ENCODE results near the gene STAB2.
"Not testable (repeated sequence)": the region's sequence is repeated elsewhere in the genome, so short reads cannot be mapped to it uniquely, and the experiment has no call there.

STAB2 gene

DNA sequence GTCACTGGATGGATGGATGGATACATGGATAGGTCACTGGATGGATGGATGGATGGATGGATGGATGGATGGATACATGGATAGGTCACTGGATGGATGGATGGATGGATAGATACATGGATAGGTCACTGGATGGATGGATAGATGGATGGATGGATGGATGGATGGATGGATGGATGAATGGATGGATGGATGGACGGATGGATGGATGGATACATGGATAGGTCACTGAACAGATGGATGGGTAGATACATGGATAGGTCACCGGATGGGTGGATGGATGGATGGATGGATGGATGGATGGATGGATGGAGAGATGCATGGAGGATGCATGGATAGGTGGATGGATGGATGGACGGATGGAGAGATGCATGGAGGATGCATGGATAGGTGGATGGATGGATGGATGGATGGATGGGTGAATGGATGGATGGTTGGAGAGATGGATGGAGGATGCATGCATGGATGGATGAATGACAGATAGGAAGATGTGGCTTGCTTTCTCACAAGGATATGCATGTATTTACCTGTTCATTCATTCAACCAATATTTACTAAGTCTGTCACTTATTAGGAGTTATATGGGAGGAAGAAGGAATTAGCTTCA, 66.6 kb downstream of the STAB2 start:
- not testable (repeated sequence) for DNase-seq

DNA sequence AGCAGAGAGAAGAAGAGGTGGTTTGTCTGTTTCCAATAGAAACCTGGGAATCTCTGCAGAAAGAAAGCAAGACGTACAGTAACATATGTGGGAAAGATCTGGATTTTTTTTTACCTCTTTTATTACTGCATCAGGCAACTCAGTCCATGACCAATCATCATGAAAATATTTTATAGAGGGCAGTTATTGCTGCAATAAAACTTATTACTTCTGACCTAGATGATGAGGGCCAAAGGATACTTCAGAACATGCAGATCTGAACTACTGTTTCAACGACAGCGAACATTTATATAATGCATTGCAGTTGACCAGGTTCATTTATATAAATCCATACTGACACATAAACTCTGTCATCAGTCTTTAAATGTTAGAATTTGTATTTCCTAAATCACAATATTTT, 67.7 kb downstream of the STAB2 start:
- DNase-seq, result no peak

DNA sequence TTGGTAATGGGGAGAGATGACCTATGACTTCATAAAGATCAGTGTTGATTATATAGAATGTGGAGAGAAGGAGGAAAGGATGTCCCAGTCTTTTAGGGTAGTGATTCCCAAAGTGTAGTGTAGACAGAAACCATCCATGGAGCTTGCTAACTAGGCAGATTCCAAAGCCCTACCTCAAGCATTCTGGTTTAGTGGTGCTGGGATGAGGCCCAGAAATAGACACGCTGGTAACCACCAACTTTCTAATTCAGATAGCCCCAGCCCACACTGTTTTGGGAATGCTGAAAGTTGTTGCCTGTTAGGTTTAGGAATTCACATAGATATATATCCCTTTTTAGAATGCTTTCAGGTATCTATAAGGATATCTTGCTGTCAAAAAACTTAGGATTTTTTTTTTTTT, 69.2 kb downstream of the STAB2 start:
- DNase-seq, result no peak

DNA sequence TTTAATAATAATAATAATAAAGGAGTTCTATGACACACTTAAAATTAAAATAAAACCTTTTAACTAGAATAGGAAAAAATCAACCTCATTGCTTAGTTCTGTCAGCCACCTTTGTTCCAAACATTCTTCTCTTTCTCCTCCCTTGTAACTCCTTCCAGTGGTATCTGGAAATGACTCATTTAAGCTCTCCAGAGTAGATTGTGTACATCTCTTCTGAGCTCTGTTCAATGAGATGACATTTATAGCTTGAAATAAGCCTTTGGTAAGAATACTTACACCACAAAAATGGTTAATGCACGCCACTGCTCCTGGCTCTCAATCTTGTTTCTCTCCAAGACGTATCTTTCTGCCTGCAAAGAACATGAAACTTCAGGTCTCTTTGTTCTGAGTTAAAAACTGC, 70.3 kb downstream of the STAB2 start:
- DNase-seq, result no peak

DNA sequence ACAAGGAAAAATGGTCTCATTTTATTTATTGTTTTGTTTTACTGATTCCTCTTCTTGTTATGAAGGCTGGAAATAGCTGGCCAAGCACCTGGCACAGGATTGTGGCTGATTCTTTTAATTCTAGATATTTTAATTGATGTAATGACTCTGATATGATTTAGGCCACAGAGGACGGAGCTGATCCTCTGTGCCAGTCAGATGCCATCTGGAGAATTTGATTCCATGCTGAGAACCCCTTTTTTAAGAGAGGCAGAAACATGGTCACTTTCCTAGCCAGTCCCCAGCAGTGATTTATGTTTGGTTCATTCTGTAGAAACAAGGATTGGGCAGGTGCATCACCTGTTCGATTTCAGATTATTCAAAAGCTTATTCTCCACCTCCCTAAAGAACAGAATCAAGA, 77.6 kb downstream of the STAB2 start:
- DNase-seq, result no peak

DNA sequence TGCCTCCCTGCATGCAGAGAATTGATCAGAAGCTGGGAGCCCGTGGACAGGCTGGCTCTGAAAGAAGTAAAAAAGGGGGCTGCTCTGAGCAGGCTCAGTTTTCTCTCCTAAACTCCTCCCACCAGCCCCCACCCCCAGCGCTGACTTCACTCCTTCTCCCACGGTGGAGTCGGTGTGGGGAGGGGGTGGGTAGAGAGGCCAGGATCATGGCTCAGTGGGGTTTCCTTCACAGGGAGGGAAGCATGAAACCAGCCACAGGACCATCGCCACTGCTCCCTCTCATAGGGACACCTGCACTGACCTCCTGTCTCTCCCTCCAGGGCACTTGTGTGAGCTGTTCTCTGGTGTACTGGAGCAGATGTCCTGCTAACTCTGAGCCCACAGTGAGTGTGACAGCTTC, 78.9 kb downstream of the STAB2 start:
- no peak for DNase-seq

DNA sequence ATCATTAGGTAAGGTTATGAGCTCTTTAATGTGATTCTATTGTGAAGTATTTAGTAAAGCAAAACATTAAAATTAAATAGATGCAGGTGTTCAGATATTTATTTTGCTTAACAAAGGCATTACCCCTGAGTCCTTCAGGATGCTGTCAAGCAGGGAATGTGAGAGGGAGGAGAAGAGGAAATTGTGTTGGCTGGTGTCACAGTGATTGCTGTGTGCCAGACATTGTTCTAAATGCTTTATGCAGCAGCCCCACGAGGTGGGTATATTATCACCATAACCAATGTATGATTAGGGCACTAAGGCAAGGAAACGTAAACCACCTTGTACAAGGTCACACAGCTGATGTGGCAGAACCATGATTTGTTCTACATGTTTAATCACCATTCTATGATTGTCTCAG, 80.1 kb downstream of the STAB2 start:
- DNase-seq, result peak; percentile 10

DNA sequence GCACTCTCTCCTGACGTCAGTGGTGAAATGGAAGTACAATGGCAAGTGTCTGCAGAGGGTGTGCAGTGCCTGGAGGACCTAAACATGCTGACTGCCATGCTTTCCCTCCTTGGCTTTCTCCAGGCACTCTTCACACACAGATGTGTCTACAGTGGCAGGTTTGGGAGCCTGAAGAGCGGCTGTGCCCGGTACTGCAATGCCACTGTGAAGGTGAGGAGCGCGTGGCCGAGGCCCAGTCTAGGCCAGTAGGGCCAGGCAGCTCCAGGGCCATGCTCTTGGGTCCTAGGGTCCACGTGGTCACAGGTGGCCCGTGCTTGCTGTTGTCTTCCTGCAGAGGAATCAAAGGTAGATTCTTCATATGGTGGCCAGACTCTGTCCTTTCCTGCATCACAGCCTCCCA, 81.4 kb downstream of the STAB2 start:
- DNase-seq, result no peak

DNA sequence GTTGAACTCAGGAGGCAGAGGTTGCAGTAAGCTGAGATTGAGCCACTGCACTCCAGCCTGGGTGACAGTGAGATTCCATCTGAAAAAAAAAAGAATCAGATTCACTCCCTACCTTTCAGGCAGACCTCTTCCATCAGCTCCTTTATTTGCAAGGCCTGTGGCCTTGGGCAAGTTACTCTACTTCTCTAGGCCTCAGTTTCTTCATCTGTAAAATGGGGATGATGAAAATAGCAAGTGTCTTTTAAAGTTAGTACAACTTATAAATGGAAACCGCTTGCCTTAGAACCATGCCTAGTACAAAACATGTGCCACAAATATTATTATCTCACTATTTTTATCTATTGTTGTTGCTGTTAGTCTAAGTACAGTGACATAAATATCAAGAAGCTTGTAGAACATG, 84.3 kb downstream of the STAB2 start:
- no peak for DNase-seq

DNA sequence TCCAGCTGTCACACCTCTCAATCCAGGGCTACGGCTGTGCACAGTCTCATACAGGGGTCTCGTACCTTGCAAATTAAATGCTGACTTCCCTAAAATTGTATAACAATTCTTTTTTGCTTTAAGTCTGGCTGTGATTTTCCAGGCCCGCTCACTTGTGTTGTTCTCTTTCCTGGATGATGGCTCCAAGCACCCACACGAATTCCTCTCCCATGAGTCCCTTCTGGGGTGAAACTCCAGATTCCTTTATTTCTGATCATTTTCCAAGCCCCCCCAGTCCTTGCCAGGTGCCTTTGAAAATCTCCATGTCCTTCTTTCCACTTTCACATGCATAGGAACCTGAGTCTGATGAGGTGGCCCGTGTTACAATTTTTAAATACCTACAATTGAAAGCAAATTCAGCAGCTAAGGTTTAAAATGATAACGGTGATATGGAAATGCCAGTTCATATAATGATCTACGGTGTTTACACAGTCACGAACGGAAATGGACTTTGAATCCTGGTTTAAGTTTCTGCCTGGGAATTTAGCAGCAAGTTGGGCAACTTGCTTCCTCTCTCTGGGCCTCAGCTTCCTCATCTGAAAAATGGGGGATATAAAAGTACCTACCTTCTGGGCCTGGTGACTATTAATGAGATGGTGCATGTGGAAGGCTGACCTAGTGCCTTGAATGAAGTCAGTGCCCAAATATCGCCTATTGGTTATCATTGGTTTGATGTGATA, 85.5 kb downstream of the STAB2 start:
- no peak for DNase-seq

DNA sequence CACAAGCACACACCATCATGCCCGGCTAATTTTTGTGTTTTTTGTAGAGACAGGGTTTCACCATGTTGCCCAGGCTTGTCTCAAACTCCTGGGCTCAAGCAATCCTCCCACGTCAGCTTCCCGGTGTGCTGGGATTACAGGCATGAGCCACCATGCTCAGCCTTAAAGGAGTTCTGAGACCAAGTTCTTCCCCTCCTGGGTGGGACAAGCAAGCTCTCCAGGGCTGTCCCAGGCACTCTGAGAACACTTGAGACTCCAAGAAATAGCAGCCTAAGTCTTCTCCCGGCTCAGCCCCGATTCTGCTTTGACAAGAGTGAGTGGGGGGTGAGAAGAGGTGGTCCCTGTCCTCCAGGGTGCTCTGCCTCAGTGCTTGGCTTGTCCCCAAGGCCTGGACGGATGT, 86.4 kb downstream of the STAB2 start:
- no peak for DNase-seq

DNA sequence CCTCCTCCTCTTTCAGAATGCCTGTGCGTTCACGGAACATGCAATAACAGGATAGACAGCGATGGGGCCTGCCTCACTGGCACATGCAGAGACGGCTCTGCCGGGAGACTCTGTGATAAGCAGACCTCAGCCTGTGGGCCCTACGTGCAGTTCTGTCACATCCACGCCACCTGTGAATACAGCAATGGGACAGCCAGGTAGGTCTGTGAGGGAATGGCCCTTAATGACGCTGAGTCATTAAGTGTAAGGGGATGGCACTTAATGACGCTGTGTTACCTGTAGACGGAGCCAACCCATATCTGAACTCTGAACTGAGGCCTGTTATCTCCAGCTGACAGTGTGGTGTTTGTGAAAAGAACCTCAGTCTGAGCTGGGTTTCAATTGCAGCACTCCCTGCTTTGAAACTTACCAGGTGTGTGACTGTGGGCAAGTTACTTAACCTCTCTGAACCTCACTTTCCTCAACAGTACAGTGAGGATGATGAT, 86.9 kb downstream of the STAB2 start:
- DNase-seq, result no peak

DNA sequence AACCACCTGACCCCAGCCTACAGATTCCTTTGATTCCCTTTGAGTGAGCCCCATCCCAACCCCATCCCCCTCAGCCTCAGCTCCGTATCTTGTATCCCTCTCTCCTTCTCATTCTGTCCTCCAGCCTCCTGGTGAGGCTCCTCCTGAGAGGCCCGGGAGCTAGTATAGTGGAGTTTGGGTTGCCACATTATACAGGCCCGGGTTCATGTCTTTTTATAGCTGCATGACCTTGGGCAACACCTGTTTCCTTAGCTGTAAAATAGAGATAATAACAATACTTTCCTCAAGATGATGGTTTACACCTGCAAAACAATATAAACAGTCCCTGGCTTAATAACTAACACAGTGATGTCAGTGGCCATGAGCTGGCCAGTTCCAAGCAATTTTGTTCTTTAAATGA, 89.8 kb downstream of the STAB2 start:
- no peak for DNase-seq

DNA sequence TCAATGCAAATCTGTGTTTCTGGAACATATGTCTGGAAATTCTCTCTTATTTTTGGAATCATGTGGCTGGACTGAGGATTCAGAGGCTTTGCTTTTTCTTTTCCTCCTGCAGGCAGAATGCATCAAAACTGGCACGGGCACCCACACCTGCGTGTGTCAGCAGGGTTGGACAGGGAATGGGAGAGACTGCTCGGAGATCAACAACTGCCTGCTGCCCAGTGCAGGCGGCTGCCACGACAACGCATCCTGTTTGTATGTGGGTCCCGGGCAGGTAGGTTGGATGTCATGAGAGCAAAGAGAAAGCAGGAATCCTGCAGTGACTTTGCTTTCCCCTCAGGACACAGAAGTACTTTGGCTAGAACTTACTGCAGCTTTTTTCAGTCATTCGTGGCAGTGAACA, 90.3 kb downstream of the STAB2 start:
- DNase-seq, result peak; percentile 24

DNA sequence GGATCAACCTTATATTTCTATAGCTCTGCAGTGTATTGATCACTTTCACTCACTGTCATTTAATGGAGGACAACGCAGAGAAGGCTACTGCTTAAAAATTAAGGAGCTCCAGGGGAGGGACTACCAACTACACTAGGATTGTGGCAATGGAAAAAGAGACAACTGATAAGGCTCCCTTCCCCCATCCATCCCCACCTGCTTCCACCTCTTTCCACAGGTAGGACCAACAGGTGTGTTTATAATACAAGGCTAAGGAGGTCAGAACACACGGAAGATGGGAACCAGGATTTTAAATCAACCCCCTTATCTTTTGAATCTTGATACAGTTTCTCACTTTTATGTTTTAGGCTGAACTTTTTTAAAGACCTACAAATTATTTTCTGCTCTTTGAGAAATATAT, 90.8 kb downstream of the STAB2 start:
- no peak for DNase-seq

DNA sequence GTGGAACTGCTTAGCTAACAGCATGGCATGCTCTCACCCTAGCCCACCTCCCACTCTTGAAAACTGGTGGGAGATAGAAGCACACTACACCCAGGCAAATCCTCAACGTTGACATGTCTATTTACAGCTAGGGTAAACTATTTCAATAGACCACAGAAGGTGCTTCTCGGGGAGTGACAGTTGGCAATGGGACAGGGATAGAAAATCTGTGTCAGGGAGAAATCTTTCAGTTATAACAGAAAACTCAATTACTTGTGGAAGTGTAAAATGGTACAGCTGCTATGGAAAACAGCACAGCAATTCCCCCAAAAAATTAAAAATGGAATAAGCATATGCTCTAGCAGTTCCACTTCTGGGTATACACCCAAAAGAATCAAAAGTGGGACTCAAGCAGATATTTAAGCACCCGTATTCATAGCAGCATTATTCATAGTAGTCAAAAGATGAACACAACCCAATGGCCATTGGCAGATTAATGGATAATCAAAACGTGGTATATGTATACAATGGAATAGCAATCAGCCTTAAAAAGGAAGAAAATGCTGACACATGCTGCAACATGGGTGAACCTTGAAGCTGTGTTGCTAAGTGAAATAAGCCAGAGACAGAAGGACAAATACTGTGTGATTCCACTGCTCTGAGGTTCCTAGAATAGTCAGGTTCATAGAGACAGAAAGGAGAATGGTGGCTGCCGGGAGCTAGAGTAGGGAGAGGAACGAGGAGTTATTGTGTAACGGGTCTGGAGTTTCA, 92.5 kb downstream of the STAB2 start:
- no peak for DNase-seq

DNA sequence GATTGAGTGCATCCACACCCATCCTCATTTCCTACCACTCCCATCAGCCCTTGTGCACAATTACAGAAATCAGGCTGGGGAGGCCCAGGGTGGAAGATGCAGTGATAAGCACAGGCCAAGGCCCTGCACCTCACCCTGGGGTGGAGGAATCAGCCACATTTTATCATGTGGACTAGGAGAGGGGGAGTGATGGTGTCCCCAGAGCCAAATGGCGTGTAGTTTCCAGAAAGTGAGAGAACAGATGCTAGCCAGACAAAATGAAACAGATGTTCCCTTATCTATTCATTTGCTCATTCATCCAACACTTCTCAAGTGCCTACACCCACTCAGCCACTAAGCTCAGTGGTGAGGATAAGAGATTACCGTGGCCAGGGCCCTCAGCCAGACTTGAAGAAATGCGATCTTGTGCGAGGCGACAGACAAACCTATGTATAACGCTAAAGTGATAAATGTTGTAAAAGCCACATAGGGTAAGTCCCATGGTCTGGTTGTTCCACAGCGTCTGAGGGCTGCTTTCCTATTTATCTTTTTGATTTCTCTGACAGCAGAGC, 93.6 kb downstream of the STAB2 start:
- DNase-seq, result peak; percentile 40

DNA sequence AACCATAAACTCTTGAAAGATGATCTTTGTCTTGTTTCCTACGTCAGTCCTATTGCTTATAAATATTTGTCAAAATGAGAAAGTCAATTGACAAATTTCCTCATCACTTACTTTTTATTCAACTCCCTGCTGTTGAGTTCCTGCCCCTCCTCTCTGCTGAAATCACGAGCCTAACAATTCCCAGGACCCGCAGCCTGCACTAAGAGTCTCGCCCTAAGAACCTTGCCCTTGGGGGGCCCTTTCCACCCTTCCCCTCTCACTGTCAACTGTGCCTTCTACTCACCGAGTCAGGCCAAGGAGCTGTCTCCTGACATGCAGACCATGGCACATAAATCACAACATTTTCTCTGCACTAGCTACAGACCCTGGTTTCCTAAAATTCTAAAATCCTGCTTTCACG, 99.0 kb downstream of the STAB2 start:
- DNase-seq, result no peak

DNA sequence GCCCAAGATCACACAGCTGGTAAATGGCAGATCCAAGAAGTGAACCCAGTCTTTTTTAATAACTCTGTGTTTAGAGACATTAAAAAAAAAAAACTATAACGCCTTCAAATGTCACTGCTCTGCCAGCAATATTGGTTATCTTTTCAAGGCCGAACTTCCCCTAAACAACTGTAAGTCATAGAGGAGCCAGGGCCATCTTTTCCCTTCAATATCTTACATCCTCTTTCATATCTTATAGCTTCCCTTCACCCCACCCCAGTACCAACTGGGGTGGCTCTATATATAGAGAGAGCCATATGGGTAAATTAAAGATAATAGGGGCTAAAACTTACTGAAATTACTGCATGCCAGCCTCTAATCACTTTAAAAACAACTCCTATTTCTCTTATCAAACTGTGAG, 100.2 kb downstream of the STAB2 start:
- no peak for DNase-seq

DNA sequence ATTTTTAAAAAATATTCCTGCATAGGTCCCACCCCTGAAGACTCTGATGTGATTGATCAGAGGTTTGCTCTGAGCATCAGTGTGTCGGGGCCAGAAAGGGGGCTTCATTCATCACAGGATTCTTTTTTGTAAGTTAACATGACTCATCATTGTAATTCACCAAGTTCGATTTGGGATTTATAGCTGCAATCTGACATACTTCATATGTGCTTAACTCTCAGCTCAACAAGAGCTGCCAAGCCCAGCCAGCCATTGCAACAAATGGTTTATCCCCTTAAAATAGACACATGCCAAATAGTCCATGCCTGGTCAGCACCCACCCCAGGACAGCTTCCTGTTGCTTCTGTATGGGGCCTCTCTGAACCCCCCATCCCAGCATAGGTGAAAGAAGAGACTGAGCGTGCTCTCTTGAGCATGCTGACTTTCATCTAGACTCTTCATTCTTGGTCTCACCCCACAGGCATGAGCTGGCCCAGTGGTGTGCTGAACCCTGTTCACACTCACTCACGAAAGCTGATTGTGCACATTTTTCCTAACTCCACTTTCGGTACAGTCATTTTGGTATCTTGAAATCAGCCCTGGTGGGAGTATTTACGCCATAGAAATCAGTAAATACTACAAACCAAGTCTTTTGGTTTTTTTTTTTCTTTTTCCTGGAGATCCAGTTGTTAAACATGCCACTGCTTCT, 101.4 kb downstream of the STAB2 start:
- DNase-seq, result no peak

DNA sequence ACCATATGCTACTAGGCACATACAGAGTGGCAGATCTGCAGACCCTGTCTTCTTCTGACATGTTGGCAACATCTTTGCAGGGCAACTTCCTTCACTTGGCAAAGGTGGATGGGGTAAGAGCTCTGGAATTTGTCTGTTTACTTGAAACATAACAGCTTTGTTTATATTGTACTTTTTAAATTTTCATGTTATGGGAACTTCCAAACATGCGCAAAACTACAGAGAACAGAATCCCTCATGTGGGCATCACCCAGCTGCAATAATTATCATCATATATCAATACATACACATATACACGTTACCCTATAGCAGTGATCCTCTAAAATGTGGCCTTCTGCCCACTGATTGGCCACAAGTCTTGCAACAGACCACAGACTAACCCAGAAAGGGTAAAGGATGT, 103.4 kb downstream of the STAB2 start:
- DNase-seq, result no peak

DNA sequence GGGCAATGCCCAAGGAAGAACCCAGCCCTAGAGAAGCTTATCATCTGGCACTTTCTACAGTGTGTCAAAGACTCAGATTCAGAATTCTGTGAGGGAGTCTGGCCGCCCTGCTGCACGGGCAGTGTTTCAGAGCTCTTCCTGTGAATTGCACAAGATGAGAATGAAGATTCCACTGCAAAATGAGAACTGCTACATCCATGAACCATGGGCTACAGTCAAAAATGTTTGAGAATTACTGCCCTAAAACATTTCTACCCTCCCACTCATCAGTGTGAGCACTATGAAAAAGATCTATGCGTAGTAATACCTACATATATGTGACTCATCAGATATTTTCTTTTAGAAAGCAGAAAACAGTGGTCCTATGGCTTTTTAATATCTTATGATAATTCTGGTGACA, 104.0 kb downstream of the STAB2 start:
- DNase-seq, result no peak

DNA sequence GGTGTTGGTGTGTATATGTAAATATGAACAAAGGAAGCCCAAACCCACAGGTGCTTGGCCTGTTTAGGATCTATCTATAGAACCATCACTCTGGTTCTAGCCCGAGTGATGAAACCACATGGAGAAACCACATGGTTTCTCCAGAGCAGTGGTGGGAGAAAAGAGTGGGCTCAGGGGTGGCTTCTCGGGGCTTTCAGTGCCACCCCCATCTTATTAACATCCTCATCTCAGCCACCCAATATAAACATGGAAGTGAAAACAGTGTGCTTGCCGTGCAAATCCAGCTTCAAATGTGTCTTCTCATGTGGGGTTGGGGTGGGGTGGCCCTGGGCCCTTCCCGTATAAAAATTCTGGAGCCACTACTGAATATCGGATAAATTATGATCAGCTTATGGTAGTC, 109.0 kb downstream of the STAB2 start:
- DNase-seq, result no peak
